Measurements from ENCODE around the gene CEMIP2.
A peak's percentile ranks its signal among the peaks of the same experiment; 100 is the strongest.
"Not testable (repeated sequence)": the region's sequence is repeated elsewhere in the genome, so short reads cannot be mapped to it uniquely, and the experiment has no call there.

Gene CEMIP2

DNA sequence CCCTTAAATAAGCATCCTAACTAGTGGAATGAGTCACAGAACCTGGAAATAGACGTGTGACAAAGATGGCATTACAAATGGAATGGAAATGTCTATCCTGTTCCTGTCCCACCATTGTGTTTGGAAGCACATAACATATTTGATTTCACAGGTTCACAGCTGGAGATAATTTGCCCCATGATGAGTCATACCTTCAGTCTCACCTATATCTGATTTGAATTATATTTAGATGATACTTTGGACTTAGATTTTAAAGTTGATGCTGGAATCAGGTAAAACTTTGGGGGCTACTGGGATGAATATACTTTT lies 92.5 kb downstream of the CEMIP2 start:
- DNase-seq: no peak

GRCh38 chr9:71675105-71675856 lies 93.0 kb downstream of the CEMIP2 start:
- no peak for DNase-seq

GRCh38 chr9:71672573-71672972 lies 95.7 kb downstream of the CEMIP2 start:
- no peak for DNase-seq

DNA sequence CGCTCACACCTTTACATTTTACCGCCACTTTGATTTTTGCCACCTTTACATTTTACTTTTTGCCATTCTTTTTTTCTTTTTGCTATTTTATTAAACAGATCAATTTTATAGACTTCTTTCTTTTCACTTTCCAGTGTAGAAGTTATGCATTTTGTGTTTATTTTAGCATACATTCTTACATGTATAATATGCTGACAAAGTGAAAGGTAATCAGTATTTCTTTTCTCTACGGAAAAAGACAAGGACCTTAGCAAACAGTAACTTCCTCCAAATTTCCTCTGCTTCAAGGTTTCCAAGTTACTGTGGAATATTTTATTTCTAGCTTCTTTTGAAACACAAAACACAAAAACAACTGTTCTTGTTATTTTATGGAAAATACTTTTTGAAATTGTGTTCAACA lies 97.0 kb downstream of the CEMIP2 start:
- DNase-seq: no peak

- DNase-seq: no peak
These were observed 98.2 kb downstream of the CEMIP2 start for GRCh38 chr9:71670121-71670520.

DNA sequence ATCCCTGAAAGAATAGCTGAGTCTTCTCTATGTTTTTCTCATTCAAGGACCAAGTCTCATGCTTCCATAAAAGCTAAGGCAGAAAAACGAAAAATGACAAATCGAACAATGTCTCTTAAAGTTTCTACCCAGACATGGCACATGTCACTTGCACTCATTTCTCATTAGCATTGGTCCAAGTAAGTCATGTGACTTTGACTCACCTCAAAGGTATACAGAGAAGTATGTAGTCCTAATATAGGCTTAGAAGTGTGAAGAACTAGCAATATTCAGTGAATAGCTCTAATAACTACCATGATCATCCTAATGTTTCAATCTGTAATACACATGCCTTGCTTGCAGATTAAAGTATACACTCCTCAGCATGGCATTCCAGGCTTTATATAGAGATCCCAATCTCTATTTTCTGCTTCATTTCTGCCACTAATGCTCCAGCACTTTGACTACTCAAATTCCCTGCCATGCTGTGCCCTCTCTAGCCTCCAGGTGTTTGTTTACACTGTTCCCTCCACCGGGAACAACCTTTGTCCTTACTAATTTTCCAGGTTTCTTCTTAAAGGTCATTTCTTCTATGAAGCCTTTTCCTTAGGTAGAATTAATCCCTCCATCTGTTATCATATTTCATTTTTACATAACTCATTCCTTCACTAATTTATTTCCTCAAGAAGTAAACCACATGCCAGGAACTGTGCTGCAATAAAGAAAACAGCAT lies 98.9 kb downstream of the CEMIP2 start:
- DNase-seq: no peak

- DNase-seq: no peak
These were observed 99.6 kb downstream of the CEMIP2 start for GRCh38 chr9:71668717-71669116.

DNA sequence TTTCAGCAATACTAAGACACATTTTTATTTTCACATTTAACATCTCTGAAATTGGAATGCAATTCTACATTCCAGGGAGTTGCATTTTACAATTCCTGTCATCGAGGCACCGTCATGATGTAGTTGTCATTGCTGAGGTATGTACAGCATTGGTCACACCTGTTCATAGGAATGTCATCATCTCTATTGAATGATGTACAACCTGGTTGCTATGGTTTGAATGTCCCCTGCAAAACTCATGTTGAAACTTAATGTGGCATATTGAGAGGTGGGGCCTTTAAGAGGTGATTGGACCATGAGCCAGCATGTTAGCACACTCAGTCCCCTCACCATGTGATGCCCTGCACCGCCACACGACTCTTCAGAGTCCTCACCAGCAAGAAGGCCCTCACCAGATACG lies 103.1 kb downstream of the CEMIP2 start:
- DNase-seq: no peak

- DNase-seq: no peak
These were observed 103.7 kb downstream of the CEMIP2 start for GRCh38 chr9:71664566-71664965.

- no peak for DNase-seq
These were observed 104.3 kb downstream of the CEMIP2 start for GRCh38 chr9:71663931-71664459.

- DNase-seq: no peak
These were observed 105.1 kb downstream of the CEMIP2 start for GRCh38 chr9:71663216-71663615.

DNA sequence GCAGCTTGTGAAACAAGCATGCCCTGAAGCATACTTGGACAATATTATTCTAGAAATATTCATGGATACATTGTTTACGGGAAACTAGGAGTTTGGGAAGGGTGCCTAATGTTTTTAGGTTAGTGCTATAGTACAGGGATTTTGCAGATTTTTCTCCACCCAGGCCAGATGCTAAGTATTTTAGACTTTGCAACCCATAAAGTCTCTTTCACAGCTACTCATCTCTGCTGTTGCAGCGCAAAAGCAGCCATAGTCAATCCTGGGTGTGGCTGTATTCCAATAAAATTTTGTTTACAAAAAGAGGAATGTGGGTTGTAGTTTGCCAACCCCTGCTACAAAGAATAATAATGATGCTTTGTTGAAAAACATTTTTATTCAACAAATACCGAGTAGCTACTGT lies 106.2 kb downstream of the CEMIP2 start:
- DNase-seq: no peak

DNA sequence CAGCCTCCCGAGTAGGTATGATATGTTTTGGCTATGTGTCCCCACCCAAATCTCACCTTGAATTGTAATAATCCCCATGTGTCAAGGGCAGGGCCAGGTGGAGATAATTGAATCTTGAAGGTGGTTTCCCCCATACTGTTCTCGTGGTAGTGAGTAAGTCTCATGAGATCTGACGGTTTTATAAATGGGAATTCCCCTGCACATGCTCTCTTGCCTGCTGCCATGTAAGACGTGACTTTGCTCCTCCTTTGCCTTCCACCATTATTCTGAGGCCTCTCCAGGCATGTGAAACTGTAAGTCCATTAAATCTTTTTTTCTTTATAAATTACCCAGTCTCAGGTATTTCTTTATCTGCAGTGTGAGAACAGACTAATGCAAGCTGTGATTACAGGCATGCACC lies 111.0 kb downstream of the CEMIP2 start:
- not testable (repeated sequence) for DNase-seq

- no peak for DNase-seq
These were observed 111.8 kb downstream of the CEMIP2 start for GRCh38 chr9:71656496-71656895.

DNA sequence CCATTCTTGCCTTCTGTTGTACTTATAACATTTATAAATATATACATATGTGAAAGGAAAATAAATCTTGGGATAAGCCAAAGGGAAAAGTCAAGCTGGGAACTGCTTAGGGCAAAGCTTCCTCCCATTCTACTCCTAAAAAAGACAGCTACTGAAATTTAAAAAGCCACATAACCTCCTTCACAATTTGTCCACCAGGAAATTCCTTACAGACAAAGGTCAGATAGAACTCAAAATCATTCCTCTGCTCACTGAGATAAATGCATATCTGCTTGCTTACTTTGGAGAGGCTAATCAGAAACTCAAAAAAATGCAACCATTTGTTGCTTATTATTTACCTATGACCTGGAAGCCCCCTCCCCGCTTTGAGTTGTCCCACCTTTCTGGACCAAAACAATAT lies 112.5 kb downstream of the CEMIP2 start:
- no peak for DNase-seq

DNA sequence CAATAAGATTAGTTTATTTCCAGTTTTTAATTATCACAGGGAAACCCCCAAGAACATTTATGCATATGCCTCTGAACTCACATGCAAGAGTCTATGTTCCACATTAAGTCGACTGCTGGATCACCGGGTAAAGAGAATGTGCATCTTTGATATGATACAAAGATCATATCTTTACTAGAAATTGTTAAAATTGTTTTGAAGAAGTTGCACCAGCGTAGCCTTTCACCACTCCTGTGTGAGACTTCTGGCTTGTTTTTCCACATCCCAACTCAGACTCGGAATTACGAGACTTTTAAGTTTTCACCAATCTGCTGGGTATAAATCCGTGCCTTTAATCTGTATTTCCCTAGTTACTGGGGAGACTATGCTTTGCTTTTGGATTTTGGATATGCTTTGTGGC lies 113.2 kb downstream of the CEMIP2 start:
- DNase-seq: no peak

DNA sequence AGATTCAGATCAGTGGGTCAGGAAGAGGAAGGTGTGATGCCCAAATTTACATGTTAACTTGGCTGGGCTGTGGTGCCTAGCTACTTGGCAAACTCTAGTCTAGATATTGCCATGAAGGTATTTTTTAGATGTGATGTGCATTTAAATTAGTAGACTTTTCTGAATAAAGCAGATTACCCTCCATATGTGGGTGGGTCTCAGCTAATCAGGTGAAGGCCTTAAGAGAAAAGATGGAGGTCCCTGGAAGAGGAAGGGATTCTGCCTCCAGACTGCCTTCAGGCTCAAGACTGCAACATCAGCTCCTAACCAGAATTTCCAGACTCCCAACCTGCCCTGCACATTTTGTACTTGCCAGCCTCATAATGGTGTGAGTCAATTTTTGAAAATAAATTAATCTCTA lies 115.8 kb downstream of the CEMIP2 start:
- no peak for DNase-seq

- DNase-seq: no peak
These were observed 119.9 kb downstream of the CEMIP2 start for GRCh38 chr9:71648453-71648852.

DNA sequence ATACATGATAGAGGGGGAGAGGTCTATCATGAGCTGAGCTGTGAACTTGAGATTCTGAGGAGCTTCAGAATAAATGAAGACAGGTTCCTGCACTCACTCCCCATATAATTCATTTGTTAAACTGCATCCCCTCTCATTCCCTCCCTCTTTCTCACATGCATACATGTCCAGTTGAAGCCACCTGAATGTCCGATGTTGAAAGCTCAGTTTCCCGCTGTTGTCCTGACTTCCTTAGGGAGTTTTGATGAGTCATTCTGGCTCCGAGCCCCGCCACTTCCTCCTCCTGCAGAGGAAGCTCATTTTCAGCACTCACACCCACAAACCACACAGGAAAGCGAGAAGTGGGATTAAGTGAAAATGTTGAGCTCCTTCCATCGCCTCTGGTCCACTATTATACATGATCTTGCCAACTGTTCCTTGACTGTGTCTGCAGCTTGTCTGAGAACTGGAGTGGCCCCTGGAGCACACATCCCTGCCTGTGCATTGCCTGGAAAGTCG lies 121.2 kb downstream of the CEMIP2 start:
- DNase-seq: peak; percentile 89

DNA sequence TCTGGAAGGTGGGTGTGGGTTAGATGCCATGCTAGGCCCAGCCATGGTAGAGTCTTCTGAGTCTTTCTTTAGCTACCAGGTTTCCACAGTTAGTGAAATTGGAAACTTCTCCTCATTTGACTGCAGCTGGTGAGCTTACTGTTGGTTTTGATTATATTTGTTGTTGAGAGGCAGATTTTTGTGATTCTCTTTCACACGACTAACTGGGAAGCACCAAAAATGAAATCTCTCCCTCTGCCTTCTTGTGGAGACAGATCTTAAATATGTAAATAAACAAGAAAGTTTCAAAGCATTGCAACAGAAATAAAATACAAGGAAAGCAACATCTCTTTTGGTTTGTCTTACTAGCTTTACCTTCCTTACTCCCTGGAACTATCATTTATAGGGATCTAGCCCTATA lies 122.2 kb downstream of the CEMIP2 start:
- no peak for DNase-seq

DNA sequence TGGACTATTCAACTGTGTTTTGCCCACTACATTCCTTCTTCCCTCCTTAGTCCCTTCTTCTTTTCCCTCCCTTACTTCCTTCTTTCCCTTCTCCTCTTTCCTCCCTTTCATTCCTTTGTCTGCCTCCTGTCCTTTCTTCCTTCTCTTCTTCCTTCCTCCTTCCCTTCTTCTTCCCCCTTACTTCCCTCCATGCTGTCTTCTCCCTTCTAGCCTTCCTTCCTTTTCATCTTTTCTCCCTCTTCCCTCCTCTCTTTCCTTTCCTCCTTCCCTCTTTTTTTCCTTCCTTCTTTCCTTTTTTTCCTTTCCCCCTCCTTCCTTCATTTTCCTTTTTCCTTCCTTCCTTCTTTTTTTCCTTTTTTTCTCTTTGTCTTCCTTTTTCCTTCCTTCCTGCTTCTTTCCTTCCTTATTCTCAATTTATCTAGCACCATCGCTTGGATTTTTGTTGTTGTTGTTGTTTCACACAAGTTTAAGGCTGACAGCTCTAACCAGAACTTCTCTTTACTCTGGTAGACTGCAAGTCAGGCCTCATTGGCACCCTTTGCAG lies 123.4 kb downstream of the CEMIP2 start:
- no peak for DNase-seq

- no peak for DNase-seq
These were observed 125.0 kb downstream of the CEMIP2 start for GRCh38 chr9:71643330-71643729.

DNA sequence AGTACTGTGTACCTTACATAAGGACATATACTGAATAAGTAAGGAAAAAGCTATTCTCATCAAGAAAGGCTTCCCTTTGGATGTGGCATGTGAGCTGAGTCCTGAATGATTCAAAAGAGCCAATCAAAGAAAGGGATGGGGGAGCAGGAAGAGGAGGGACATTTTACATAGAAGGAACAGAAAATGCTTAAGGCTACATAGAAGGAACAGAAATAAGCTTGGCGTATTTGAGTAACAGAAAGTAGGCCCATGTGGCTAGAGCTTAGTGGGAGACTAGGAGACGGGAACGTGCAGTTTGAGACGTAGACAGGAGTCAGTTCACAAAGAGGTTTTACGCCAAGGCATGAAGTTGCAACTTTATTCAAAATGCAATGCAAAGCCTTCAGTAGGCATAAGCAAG lies 126.3 kb downstream of the CEMIP2 start:
- peak; percentile 68 for DNase-seq

DNA sequence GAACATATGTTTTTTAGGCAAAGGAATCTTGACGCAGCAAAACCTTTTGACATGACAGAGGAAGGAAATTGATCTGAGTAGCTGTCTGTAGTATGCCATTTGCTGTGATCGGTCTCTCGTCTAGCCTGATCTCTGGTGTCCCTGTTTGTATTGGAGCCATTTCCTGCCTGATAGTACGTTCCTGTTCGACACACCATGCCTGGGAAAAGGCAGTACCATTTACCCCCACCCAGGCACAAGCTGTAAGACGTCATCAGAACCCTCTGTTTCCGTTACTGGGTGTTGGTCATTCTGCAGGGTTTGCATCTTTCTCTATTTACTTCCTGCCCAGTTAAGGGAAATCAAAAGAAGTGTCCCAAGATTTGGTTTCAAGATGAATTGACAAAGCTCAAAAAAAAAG lies 129.7 kb downstream of the CEMIP2 start:
- peak; percentile 93 for DNase-seq
